Breast epithelium (tissue), 3 donors: Measurements from ENCODE around the gene MGARP.

Experiments
- POLR2A ChIP-seq: fragments of 450-650 bp; IDR thresholded peaks from one replicate; pipeline ENCODE4 v1.6.1; 2016; ENCODE audit warnings: antibody characterized with exemption, mild to moderate bottlenecking, moderate library complexity
- TF ChIP-seq, protein P1 (sequence below), 3 donors: fragments of 450-650 bp; IDR thresholded peaks; one replicate each; pipeline ENCODE4 v1.5.1; 2016 to 2017; ENCODE audit warnings: antibody characterized with exemption in 3 of 3, mild to moderate bottlenecking in 3 of 3, moderate library complexity in 3 of 3

GRCh38 chr4:139312552-139313332 is 32.7 kb upstream of the MGARP start:
- TF ChIP-seq POLR2A, result no peak
- TF ChIP-seq, protein P1, sequence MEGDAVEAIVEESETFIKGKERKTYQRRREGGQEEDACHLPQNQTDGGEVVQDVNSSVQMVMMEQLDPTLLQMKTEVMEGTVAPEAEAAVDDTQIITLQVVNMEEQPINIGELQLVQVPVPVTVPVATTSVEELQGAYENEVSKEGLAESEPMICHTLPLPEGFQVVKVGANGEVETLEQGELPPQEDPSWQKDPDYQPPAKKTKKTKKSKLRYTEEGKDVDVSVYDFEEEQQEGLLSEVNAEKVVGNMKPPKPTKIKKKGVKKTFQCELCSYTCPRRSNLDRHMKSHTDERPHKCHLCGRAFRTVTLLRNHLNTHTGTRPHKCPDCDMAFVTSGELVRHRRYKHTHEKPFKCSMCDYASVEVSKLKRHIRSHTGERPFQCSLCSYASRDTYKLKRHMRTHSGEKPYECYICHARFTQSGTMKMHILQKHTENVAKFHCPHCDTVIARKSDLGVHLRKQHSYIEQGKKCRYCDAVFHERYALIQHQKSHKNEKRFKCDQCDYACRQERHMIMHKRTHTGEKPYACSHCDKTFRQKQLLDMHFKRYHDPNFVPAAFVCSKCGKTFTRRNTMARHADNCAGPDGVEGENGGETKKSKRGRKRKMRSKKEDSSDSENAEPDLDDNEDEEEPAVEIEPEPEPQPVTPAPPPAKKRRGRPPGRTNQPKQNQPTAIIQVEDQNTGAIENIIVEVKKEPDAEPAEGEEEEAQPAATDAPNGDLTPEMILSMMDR (IDR thresholded peaks at IDR 0.05), result no peak
